ENCODE data around the gene REEP5.

DNA sequence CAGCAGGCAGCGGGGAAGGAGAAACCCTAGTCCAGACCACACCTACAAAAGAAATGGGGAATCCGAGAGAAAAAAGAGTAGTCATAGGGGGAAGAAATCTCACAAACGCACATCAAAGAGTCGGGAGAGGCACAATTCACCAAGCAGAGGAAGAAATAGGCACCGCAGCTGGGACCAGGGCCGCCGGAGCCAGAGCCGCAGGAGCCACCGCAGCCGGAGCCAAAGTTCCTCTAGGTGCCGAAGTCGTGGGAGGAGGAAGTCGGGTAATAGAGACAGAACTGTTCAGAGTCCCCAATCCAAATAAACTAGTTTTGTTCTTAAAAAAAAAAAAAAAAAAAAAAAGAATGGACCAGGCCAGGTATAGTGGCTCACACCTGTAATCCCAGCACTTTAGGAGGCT is 29.3 kb downstream of the REEP5 start:
- TF ChIP-seq, protein P1, sequence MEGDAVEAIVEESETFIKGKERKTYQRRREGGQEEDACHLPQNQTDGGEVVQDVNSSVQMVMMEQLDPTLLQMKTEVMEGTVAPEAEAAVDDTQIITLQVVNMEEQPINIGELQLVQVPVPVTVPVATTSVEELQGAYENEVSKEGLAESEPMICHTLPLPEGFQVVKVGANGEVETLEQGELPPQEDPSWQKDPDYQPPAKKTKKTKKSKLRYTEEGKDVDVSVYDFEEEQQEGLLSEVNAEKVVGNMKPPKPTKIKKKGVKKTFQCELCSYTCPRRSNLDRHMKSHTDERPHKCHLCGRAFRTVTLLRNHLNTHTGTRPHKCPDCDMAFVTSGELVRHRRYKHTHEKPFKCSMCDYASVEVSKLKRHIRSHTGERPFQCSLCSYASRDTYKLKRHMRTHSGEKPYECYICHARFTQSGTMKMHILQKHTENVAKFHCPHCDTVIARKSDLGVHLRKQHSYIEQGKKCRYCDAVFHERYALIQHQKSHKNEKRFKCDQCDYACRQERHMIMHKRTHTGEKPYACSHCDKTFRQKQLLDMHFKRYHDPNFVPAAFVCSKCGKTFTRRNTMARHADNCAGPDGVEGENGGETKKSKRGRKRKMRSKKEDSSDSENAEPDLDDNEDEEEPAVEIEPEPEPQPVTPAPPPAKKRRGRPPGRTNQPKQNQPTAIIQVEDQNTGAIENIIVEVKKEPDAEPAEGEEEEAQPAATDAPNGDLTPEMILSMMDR (IDR thresholded peaks at IDR 0.05) = no peak
- no peak for TF ChIP-seq POLR2A (IDR thresholded peaks at IDR 0.05)
- no peak for TF ChIP-seq POLR2AphosphoS5 (IDR thresholded peaks at IDR 0.05)
